Measurements from ENCODE around the gene SLK.

The SLK gene

GRCh38 chr10:104029521-104029860, 62.6 kb downstream of the SLK start:
- no peaks in the 10 kb centered on the region for H3K27me3 ChIP-seq (ENCODE audit: insufficient read depth, low read depth, severe bottlenecking)
- no peaks in the 10 kb centered on the region for H3K9me3 ChIP-seq (ENCODE audit: severe bottlenecking)
- no peak overlapping the region for H3K4me3 ChIP-seq (ENCODE audit: low read depth, low read length)
- peaks cover 15% of the 10 kb centered on the region for H3K36me3 ChIP-seq
- no peak for TF ChIP-seq CTCF (IDR thresholded peaks at IDR 0.05; ENCODE audit: low read depth, low read length)
- DNase-seq: no peak
- no peak overlapping the region for H3K27ac ChIP-seq

GRCh38 chr10:104031631-104032030, 64.7 kb downstream of the SLK start:
- H3K36me3 ChIP-seq: peaks cover 3% of the 10 kb centered on the region
- TF ChIP-seq CTCF (IDR thresholded peaks at IDR 0.05; ENCODE audit: low read depth, low read length): no peak

GRCh38 chr10:104032144-104032775, 65.3 kb downstream of the SLK start:
- Histone ChIP-seq H3K27me3 (ENCODE audit: insufficient read depth, low read depth, severe bottlenecking) (no peaks in the 10 kb centered on the region), H3K36me3 (peaks cover 3% of the 10 kb centered on the region), H3K4me3 (ENCODE audit: low read depth, low read length) (no peak overlapping the region), H3K27ac (no peak overlapping the region), H3K9me3 (ENCODE audit: severe bottlenecking) (no peaks in the 10 kb centered on the region)
- TF ChIP-seq CTCF (IDR thresholded peaks at IDR 0.05; ENCODE audit: low read depth, low read length): no peak
- DNase-seq: no peak

More at GRCh38 chr10:104031631-104032030, 64.7 kb downstream of the SLK start:
- no peak for DNase-seq
- Histone ChIP-seq H3K27me3 (ENCODE audit: insufficient read depth, low read depth, severe bottlenecking) (no peaks in the 10 kb centered on the region), H3K9me3 (ENCODE audit: severe bottlenecking) (no peaks in the 10 kb centered on the region), H3K27ac (no peak overlapping the region), H3K4me3 (ENCODE audit: low read depth, low read length) (no peak overlapping the region)

- H3K27ac ChIP-seq: no peak overlapping the region
- DNase-seq: no peak
- H3K27me3 ChIP-seq (ENCODE audit: insufficient read depth, low read depth, severe bottlenecking): no peaks in the 10 kb centered on the region
- peaks cover 3% of the 10 kb centered on the region for H3K36me3 ChIP-seq
- H3K4me3 ChIP-seq (ENCODE audit: low read depth, low read length): no peak overlapping the region
- TF ChIP-seq CTCF (IDR thresholded peaks at IDR 0.05; ENCODE audit: low read depth, low read length): no peak
- no peaks in the 10 kb centered on the region for H3K9me3 ChIP-seq (ENCODE audit: severe bottlenecking)
Observed at GRCh38 chr10:104033401-104033930, 66.5 kb downstream of the SLK start.

GRCh38 chr10:104033966-104034365, 67.0 kb downstream of the SLK start:
- H3K9me3 ChIP-seq (ENCODE audit: severe bottlenecking): no peaks in the 10 kb centered on the region
- no peak overlapping the region for H3K4me3 ChIP-seq (ENCODE audit: low read depth, low read length)
- H3K36me3 ChIP-seq: peaks cover 3% of the 10 kb centered on the region
- no peak for DNase-seq
- TF ChIP-seq CTCF (IDR thresholded peaks at IDR 0.05; ENCODE audit: low read depth, low read length): no peak
- H3K27me3 ChIP-seq (ENCODE audit: insufficient read depth, low read depth, severe bottlenecking): no peaks in the 10 kb centered on the region
- H3K27ac ChIP-seq: no peak overlapping the region

Data from WERI-Rb-1 (cell line).